Heart left ventricle (tissue), 13 donors: ENCODE data around the gene PPP1R2C.

Experiments used
- CTCF ChIP-seq, 12 donors: fragments of 200-600 bp; sonication (generic) in 4 of 12; IDR thresholded peaks; one replicate each; pipeline versions ENCODE4 v1.5.0 to v1.8.0; 2018 to 2022; ENCODE audit warnings: antibody characterized with exemption in 12 of 12, mild to moderate bottlenecking in 5 of 12
- POLR2A ChIP-seq, 2 donors: fragments of 450-650 bp; IDR thresholded peaks; one replicate each; pipeline ENCODE4 v1.6.1; 2017; ENCODE audit warnings: antibody characterized with exemption in 2 of 2, mild to moderate bottlenecking in 2 of 2, moderate library complexity in 2 of 2
- donor health status: ischemic (EF 13 %, LVEDD 7.1; RV severe dilation, severe dysfunction).
- donor health status: DM: no; HTN: yes; CAD: no.
- donor health status: DM: no; HTN: no; CAD: no.
- donor health status: ischemic (EF 25% LVEDD 6.9; RV normal size, moderate dysfunction).
- donor health status: ischemic (EF 25% LVEDD 5.7; RV mildly dilated, moderate dysfunction).
- donor health status: ischemic (EF 35%, LVEDD 5.7; RV mildly dilated, moderate dysfunction).
- donor health status: nonischemic (EF 11% LVEDD 7.7; RV severe dilation, severe dysfunction).
- donor health status: DM: yes; HTN: yes; CAD: no.
- donor health status: PGD.
- donor health status: ischemic (EF 29% LVEDD 5.4; RV normal size, mild dysfunction).
- donor health status: nonischemic (EF 23%, LVEDD 6.1; RV moderate dilation, normal function).

GRCh38 chrX:42771506-42772335, 6.2 kb downstream of the PPP1R2C start:
- TF ChIP-seq CTCF (IDR thresholded peaks at IDR 0.05) (no peak), POLR2A (IDR thresholded peaks at IDR 0.05) (no peak)
